GM13977 (cell line): ENCODE results near the gene PI4K2B.
A peak's percentile ranks its signal among the peaks of the same experiment; 100 is the strongest.
"Not testable (repeated sequence)": the region's sequence is repeated elsewhere in the genome, so short reads cannot be mapped to it uniquely, and the experiment has no call there.

Experiments used
- DNase-seq: peaks from one replicate; pipeline ENCODE4 v3.0.0; 2012; ENCODE audit warnings: low spot score
- CTCF ChIP-seq: IDR thresholded peaks from 2 replicates; pipeline ENCODE4 v1.5.1; 2012; ENCODE audit warnings: mild to moderate bottlenecking, control low read depth; ENCODE audit not compliant: insufficient read depth; ENCODE audit errors: extremely low read depth, missing control alignments
- in situ Hi-C: fragments of 300-500 bp; cut with MboI; formaldehyde crosslinking; loops from one replicate; pipeline ENCODE4 v1.12.0; 2022; ENCODE audit warnings: low sequenced_read_pairs, low pct_unique_long_range_greater_than_20kb, mixed read lengths, inconsistent platforms; ENCODE audit not compliant: unreplicated experiment

The PI4K2B gene

GRCh38 chr4:25229804-25230203 is 4.0 kb upstream of the PI4K2B start:
- in situ Hi-C loops: no loop called here
- TF ChIP-seq CTCF: no peak
- no peak for DNase-seq

DNA sequence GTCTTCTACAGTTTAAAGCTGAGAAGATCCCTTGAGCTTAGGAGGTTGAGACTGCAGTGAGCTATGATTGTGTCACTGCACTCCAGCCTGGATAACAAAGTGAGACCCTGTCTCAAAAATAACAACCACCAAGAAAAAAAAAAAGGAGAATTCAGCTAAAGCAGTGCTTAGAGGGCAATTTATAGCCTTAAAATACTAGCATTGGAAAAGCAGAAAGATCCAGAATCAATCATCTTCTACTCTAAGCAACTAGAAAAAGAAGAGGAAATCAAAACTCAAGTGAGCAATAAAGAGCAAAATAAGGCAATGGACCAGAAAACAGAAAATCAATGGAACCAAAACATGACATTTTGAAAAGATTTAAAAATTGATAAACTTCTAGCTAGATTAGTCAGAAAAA is 639 bp upstream of the PI4K2B start:
- DNase-seq: no peak
- in situ Hi-C loops: no loop called here
- TF ChIP-seq CTCF: no peak

DNA sequence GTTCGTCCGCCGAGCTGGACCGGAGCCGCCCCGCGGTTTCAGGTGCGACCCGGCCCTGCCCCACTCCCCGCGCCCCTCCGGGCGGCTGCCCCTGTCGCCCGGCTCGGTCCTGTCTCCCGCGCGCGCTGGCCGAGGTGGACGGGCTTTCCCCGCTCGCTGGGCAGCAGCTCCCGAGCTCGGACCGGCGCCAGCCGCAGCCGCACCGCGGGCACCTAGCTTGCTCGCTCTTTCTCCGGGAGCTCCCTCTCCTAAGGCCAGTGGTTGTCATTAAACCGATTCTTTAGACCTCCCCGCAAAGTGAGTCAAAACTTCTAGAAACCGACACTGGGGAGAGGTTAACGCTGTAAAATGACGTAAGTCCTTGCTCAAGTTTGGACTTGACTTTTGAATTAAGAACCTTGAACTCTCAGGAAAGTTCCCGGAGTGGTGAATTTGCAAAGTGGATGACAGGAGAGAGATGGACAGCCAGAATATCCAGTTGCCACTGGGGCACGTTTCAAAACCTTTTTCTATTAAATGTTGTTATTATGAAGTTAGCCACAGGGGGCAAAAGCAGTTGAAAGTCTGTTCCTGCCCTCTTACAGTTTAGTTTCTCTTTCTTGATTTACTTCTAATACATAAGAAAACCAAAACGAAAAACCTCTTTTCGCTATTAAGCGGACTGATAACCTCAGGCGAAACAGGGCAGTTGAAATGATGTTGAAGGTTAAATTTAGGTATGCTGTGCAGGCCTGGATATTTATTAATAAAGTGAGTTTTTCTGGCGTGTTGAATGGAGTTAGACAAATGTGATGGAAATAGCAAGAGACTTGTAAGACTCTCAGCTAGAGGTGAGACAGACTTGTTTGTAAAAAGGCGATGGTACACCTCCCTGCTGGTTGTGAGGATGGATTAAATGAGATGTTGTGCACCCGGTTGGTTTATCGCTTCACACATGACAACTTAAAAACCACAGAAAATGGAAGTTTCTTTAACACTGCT is 847 bp downstream of the PI4K2B start:
- peak; percentile 43 for TF ChIP-seq CTCF
- peak; percentile 79 for DNase-seq
- in situ Hi-C loops: no loop called here

GRCh38 chr4:25235401-25235800 is 1.6 kb downstream of the PI4K2B start:
- in situ Hi-C loops: no loop called here
- no peak for DNase-seq
- no peak for TF ChIP-seq CTCF

DNA sequence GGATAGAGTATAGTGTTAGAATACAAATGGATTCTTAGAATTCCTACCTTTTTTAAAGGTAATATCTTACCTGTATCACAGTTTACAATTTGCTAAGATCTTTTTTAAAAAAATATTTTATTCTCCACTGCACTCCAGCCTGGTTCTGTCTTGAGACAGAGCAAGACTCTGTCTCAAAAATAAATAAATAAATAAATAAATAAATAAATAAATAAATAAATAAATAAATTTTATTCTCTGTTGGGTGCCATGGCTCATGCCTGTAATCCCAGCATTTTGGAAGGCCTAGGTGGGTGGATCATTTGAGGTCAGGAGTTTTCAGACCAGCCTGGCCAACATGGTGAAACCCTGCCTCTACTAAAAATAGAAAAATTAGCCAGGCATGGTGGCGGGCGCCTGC is 2.2 kb downstream of the PI4K2B start:
- DNase-seq, in situ Hi-C loops: not testable (repeated sequence)

- DNase-seq: no peak
- in situ Hi-C loops: no loop called here
- no peak for TF ChIP-seq CTCF
Measured at GRCh38 chr4:25236971-25237370, 3.1 kb downstream of the PI4K2B start.

DNA sequence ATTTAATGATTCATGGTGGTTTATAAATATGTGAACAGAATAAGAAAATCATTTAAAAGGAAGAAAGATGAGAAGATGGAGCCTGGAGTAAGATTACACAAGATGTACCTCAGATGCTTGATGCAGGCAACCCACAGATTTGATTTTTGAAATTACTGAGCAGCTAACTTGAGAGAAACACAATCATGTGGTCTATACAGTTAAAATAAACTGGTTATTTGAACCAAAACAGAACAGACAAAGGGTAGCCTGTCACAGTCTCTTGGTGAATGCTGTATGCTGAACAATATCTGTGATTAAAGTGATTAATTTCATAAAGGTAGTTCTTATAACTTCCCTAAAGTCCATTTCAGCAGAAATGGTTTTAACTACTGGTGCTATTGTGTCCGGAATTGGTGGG is 4.2 kb downstream of the PI4K2B start:
- in situ Hi-C loops: no loop called here
- DNase-seq: no peak
- TF ChIP-seq CTCF: no peak

- DNase-seq, in situ Hi-C loops: not testable (repeated sequence)
Measured at GRCh38 chr4:25239528-25239927, 5.7 kb downstream of the PI4K2B start.

- DNase-seq, in situ Hi-C loops: not testable (repeated sequence)
Measured at GRCh38 chr4:25240754-25241210, 6.9 kb downstream of the PI4K2B start.

DNA sequence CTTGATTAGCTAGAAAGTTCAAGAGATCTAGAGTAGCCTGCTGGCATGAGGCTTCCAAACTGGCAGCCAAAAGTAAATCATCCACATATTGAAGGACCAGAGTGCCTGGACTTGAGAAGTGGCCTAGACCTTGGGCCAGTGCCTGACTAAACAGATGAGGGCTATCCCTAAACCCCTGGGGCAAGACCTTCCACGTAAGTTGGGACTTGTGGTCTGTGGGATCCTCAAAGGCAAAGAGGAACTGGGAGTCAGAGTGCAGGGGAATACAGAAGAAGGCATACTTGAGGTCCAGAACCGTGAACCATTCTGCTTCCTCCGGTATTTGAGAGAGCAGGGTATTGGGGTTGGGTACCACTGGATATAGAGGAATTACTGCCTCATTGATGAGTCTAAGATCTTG is 8.4 kb downstream of the PI4K2B start:
- in situ Hi-C loops: not testable (repeated sequence)

More for the DNA sequence above, 8.4 kb downstream of the PI4K2B start:
- DNase-seq: not testable (repeated sequence)
